ENCODE data around the gene WDR43. TPM values are rescaled to one million over a fixed set of nuclear protein-coding genes. Genes with fewer than 3 reads are reported as not detected.

Gene WDR43
- total RNA-seq, result 10 to 100 TPM; 52.9 to 57.5 TPM
- 10 to 100 TPM; 36.2 to 57.9 TPM for polyA plus RNA-seq

- Histone ChIP-seq H3K27me3 (ENCODE audit: insufficient read depth, low read length) (no peaks in the 10 kb centered on the region), H3K27ac (ENCODE audit: low read depth, low read length) (peak within 1 kb of the TSS; percentile 83), H3K4me3 (ENCODE audit: low read length in 2 of 2) (peak within 1 kb of the TSS; percentile 75 to 91), H3K4me1 (ENCODE audit: insufficient read depth, low read length) (peaks cover 43% of the 10 kb centered on the region), H3K36me3 (ENCODE audit: insufficient read depth, low read length) (no peaks in the 10 kb centered on the region), H3K9me3 (ENCODE audit: control insufficient read depth in 1 of 2, low read length in 2 of 2) (no peaks in the 10 kb centered on the region)
- POLR2A ChIA-PET (ENCODE audit: partially characterized antibody), result interaction anchor here (0.6 to 5.9 kb wide), 16 partner anchors 8 to 501 kb away, joined by 3 to 98 read pairs (median 4); partner anchors contain the start of gene TRMT61B
- Mint-ChIP-seq H3K9me3 (peaks cover 0 to 2% (median 0%) of the 10 kb centered on the region in 8 donors), H3K36me3 (peaks cover 0 to 12% of the 10 kb centered on the region in 2 donors), H3K4me3 (peak within 1 kb of the TSS; percentile 91 to 100 (median 96)), H3K4me1 (peaks cover 33 to 50% (median 40%) of the 10 kb centered on the region in 4 donors), H3K27ac (peak within 1 kb of the TSS; percentile 88 to 99 (median 95)), H3K27me3 (peaks cover 0 to 2% of the 10 kb centered on the region in 2 donors)
- peak; percentile 97 to 99 (median 98) for DNase-seq
- intact Hi-C loops (cut with micrococcal nuclease), result loop anchor here (1.0 to 10.0 kb wide), 3 partner anchors 24 to 120 kb away; partner anchors contain the start of gene TRMT61B
- CTCF ChIA-PET (ENCODE audit: partially characterized antibody), result interaction anchor here (0.6 to 1.9 kb wide), 3 partner anchors 15 to 74 kb away, joined by 3 to 4 read pairs (median 4); partner anchors contain the start of gene TRMT61B
Measured at GRCh38 chr2:28894470-28895188, at the start of gene WDR43. TSS of gene WDR43 (plus strand) at chr2:28894667. CDS start at chr2:28894699, 32 bp downstream.

GRCh38 chr2:28855193-28855592 is 39.3 kb upstream of the WDR43 start:
- H3K9me3 Mint-ChIP-seq, result no peaks in the 10 kb centered on the region
- Histone ChIP-seq H3K4me1 (ENCODE audit: insufficient read depth, low read length) (no peaks in the 10 kb centered on the region), H3K27ac (ENCODE audit: low read depth, low read length) (no peak overlapping the region), H3K9me3 (ENCODE audit: control insufficient read depth in 1 of 2, low read length in 2 of 2) (no peaks in the 10 kb centered on the region), H3K4me3 (ENCODE audit: low read length in 2 of 2) (no peak overlapping the region), H3K36me3 (ENCODE audit: insufficient read depth, low read length) (peaks cover 7% of the 10 kb centered on the region), H3K27me3 (ENCODE audit: insufficient read depth, low read length) (no peaks in the 10 kb centered on the region)
- POLR2A ChIA-PET (ENCODE audit: partially characterized antibody), result interaction anchor here (1.6 kb wide), 1 partner anchor 15 kb away, joined by 5 read pairs; the partner anchor contains the start of gene TRMT61B
- H3K27me3 Mint-ChIP-seq, result no peaks in the 10 kb centered on the region
- H3K27ac Mint-ChIP-seq, result peak overlapping the region in 1 of 7 donors; percentile 80
- DNase-seq, result no peak
- H3K36me3 Mint-ChIP-seq, result peaks cover 25 to 30% of the 10 kb centered on the region in 2 donors
- no peak overlapping the region for H3K4me3 Mint-ChIP-seq
- peaks cover under 1 to 7% (median 4%) of the 10 kb centered on the region in 4 donors for H3K4me1 Mint-ChIP-seq
- CTCF ChIA-PET (ENCODE audit: partially characterized antibody), result interaction anchor here (1.9 kb wide), 1 partner anchor 36 kb away, joined by 5 read pairs; no protein-coding TSS in a partner anchor
- intact Hi-C loops (cut with micrococcal nuclease), result no loop called here

- no peak for DNase-seq
- Mint-ChIP-seq H3K9me3 (no peaks in the 10 kb centered on the region), H3K27ac (peak overlapping the region in 1 of 7 donors; percentile 24), H3K4me1 (peaks cover 6 to 7% (median 6%) of the 10 kb centered on the region in 4 donors), H3K27me3 (no peaks in the 10 kb centered on the region), H3K4me3 (no peak overlapping the region), H3K36me3 (peaks cover 31 to 36% of the 10 kb centered on the region in 2 donors)
- Histone ChIP-seq H3K27me3 (ENCODE audit: insufficient read depth, low read length) (no peaks in the 10 kb centered on the region), H3K4me1 (ENCODE audit: insufficient read depth, low read length) (no peaks in the 10 kb centered on the region), H3K4me3 (ENCODE audit: low read length in 2 of 2) (no peak overlapping the region), H3K36me3 (ENCODE audit: insufficient read depth, low read length) (peaks cover 11% of the 10 kb centered on the region), H3K27ac (ENCODE audit: low read depth, low read length) (no peak overlapping the region), H3K9me3 (ENCODE audit: control insufficient read depth in 1 of 2, low read length in 2 of 2) (no peaks in the 10 kb centered on the region)
- intact Hi-C loops (cut with micrococcal nuclease), result no loop called here
- ChIA-PET CTCF (ENCODE audit: partially characterized antibody) (interaction anchor here (1.9 kb wide), 1 partner anchor 36 kb away, joined by 5 read pairs; no protein-coding TSS in a partner anchor), POLR2A (ENCODE audit: partially characterized antibody) (no interaction called here)
Measured at GRCh38 chr2:28855977-28856376, 38.5 kb upstream of the WDR43 start.

- CTCF ChIA-PET (ENCODE audit: partially characterized antibody), result interaction anchor here (1.8 kb wide), 1 partner anchor 9 kb away, joined by 8 read pairs; no protein-coding TSS in a partner anchor
- peak overlapping the region in 3 of 7 donors; percentile 47 to 98 (median 78) for H3K27ac Mint-ChIP-seq
- H3K4me1 ChIP-seq (ENCODE audit: insufficient read depth, low read length), result peaks cover 45% of the 10 kb centered on the region
- no peaks in the 10 kb centered on the region for H3K27me3 Mint-ChIP-seq
- no peaks in the 10 kb centered on the region for H3K9me3 Mint-ChIP-seq
- DNase-seq, result no peak
- POLR2A ChIA-PET (ENCODE audit: partially characterized antibody), result interaction anchor here (3.7 kb wide), 1 partner anchor 26 kb away, joined by 98 read pairs; the partner anchor contains the start of gene WDR43
- H3K27ac ChIP-seq (ENCODE audit: low read depth, low read length), result no peak overlapping the region
- H3K4me3 ChIP-seq (ENCODE audit: low read length in 2 of 2), result no peak overlapping the region
- H3K36me3 ChIP-seq (ENCODE audit: insufficient read depth, low read length), result no peaks in the 10 kb centered on the region
- H3K36me3 Mint-ChIP-seq, result peaks cover 17 to 35% of the 10 kb centered on the region in 2 donors
- H3K9me3 ChIP-seq (ENCODE audit: control insufficient read depth in 1 of 2, low read length in 2 of 2), result no peaks in the 10 kb centered on the region
- H3K4me3 Mint-ChIP-seq, result peak overlapping the region; percentile 49 to 100 (median 70)
- intact Hi-C loops (cut with micrococcal nuclease), result no loop called here
- no peaks in the 10 kb centered on the region for H3K27me3 ChIP-seq (ENCODE audit: insufficient read depth, low read length)
- H3K4me1 Mint-ChIP-seq, result peaks cover 30 to 60% (median 41%) of the 10 kb centered on the region in 4 donors
Measured at GRCh38 chr2:28868611-28869010, 25.9 kb upstream of the WDR43 start.

GRCh38 chr2:28869494-28870145 is 24.8 kb upstream of the WDR43 start:
- H3K27me3 ChIP-seq (ENCODE audit: insufficient read depth, low read length), result no peaks in the 10 kb centered on the region
- Mint-ChIP-seq H3K4me1 (peaks cover 24 to 53% (median 36%) of the 10 kb centered on the region in 4 donors), H3K27me3 (no peaks in the 10 kb centered on the region), H3K27ac (peak overlapping the region; percentile 98 to 100 (median 100)), H3K9me3 (no peaks in the 10 kb centered on the region), H3K36me3 (peaks cover 9 to 27% of the 10 kb centered on the region in 2 donors), H3K4me3 (peak overlapping the region; percentile 93 to 100 (median 96))
- POLR2A ChIA-PET (ENCODE audit: partially characterized antibody), result interaction anchor here (0.6 to 3.7 kb wide), 22 partner anchors 8 to 1441 kb away, joined by 3 to 98 read pairs (median 4); partner anchors contain the start of genes NRBP1, PPP1CB, SLC4A1AP and SUPT7L
- DNase-seq, result peak in 2 of 5 donors; percentile 24 to 51
- peaks cover 39% of the 10 kb centered on the region for H3K4me1 ChIP-seq (ENCODE audit: insufficient read depth, low read length)
- H3K4me3 ChIP-seq (ENCODE audit: low read length in 2 of 2), result peak overlapping the region; percentile 99
- CTCF ChIA-PET (ENCODE audit: partially characterized antibody), result interaction anchor here (0.8 to 2.5 kb wide), 10 partner anchors 10 to 468 kb away, joined by 3 to 12 read pairs (median 4); no protein-coding TSS in a partner anchor
- intact Hi-C loops (cut with micrococcal nuclease), result loop anchor here (1.0 kb wide), 2 partner anchors 25 to 118 kb away; partner anchors contain the start of genes PPP1CB and WDR43
- H3K9me3 ChIP-seq (ENCODE audit: control insufficient read depth in 1 of 2, low read length in 2 of 2), result no peaks in the 10 kb centered on the region
- H3K36me3 ChIP-seq (ENCODE audit: insufficient read depth, low read length), result no peaks in the 10 kb centered on the region
- H3K27ac ChIP-seq (ENCODE audit: low read depth, low read length), result peak overlapping the region; percentile 95

GRCh38 chr2:28870146-28870891 is 24.1 kb upstream of the WDR43 start, which contains the start of gene TRMT61B:
TSS of gene TRMT61B (minus strand) at chr2:28870309. CDS start at chr2:28870277, 32 bp downstream.
- CTCF ChIA-PET (ENCODE audit: partially characterized antibody), result interaction anchor here (0.8 to 2.5 kb wide), 11 partner anchors 11 to 469 kb away, joined by 3 to 12 read pairs (median 4); partner anchors contain the start of gene WDR43

More at GRCh38 chr2:28870146-28870891, 24.1 kb upstream of the WDR43 start, which contains the start of gene TRMT61B:
- peak within 1 kb of the TSS; percentile 93 to 100 (median 96) for H3K4me3 Mint-ChIP-seq
- intact Hi-C loops (cut with micrococcal nuclease), result loop anchor here (1.0 kb wide), 2 partner anchors 24 to 119 kb away; partner anchors contain the start of genes PPP1CB and WDR43
- Histone ChIP-seq H3K4me3 (ENCODE audit: low read length in 2 of 2) (peak within 1 kb of the TSS; percentile 99), H3K27me3 (ENCODE audit: insufficient read depth, low read length) (no peaks in the 10 kb centered on the region), H3K36me3 (ENCODE audit: insufficient read depth, low read length) (no peaks in the 10 kb centered on the region), H3K27ac (ENCODE audit: low read depth, low read length) (peak within 1 kb of the TSS; percentile 95), H3K4me1 (ENCODE audit: insufficient read depth, low read length) (peaks cover 39% of the 10 kb centered on the region), H3K9me3 (ENCODE audit: control insufficient read depth in 1 of 2, low read length in 2 of 2) (no peaks in the 10 kb centered on the region)
- H3K27ac Mint-ChIP-seq, result peak within 1 kb of the TSS; percentile 98 to 100 (median 100)
- H3K4me1 Mint-ChIP-seq, result peaks cover 20 to 46% (median 31%) of the 10 kb centered on the region in 4 donors
- H3K36me3 Mint-ChIP-seq, result peaks cover 5 to 22% of the 10 kb centered on the region in 2 donors
- POLR2A ChIA-PET (ENCODE audit: partially characterized antibody), result interaction anchor here (0.6 to 3.7 kb wide), 26 partner anchors 9 to 1442 kb away, joined by 3 to 98 read pairs (median 4); partner anchors contain the start of genes NRBP1, PPP1CB, SLC4A1AP and SUPT7L
- peaks cover 0 to 2% of the 10 kb centered on the region in 2 donors for H3K27me3 Mint-ChIP-seq
- H3K9me3 Mint-ChIP-seq, result no peaks in the 10 kb centered on the region
- DNase-seq, result peak; percentile 95 to 96 (median 96)

All from CD4-positive, alpha-beta memory T cell (primary cell).